Measurements from ENCODE around the gene KCNAB3. TPM values are rescaled to one million over a fixed set of nuclear protein-coding genes. Genes with fewer than 3 reads are reported as not detected.

The KCNAB3 gene
- total and polyA plus RNA-seq, 2 donors (not counting 3 experiments of a cell fraction or from before 2014, with no cell fraction given) = 1.3 to 2.4 TPM

- BruUV-seq (replicated peaks) = no TSS peak
- Histone ChIP-seq H3K27me3 (ENCODE audit: control insufficient read depth in 2 of 2, insufficient read depth in 2 of 2, low read length in 2 of 2) (no peaks in the 10 kb centered on the region), H3K9me1 (replicated peaks; ENCODE audit: control insufficient read depth, extremely low read depth, insufficient read depth, low read length) (no peaks in the 10 kb centered on the region), H3K9ac (replicated peaks; ENCODE audit: extremely low read depth, insufficient read depth, low read length) (no peak overlapping the region), H3K9me3 (replicated peaks; ENCODE audit: control insufficient read depth, insufficient read depth, low read length) (no peaks in the 10 kb centered on the region), H3K4me3 (replicated peaks in 1 of 3; ENCODE audit: insufficient read depth in 1 of 3, low read depth in 1 of 3, low read length in 3 of 3) (no peak overlapping the region), H3K27ac (ENCODE audit: insufficient read depth, low read depth, low read length) (no peak overlapping the region), H3K36me3 (ENCODE audit: control insufficient read depth in 2 of 2, extremely low read depth in 1 of 2, insufficient read depth in 2 of 2, low read length in 2 of 2) (peaks cover 8 to 14% of the 10 kb centered on the region in 2 experiments), H2AFZ (ENCODE audit: low read depth, low read length) (no peak overlapping the region), H3K4me2 (ENCODE audit: insufficient read depth, low read length) (no peak overlapping the region), H3K4me1 (ENCODE audit: control insufficient read depth, extremely low read depth, insufficient read depth, low read length) (peaks cover 17% of the 10 kb centered on the region), H4K20me1 (replicated peaks; ENCODE audit: control insufficient read depth, extremely low read depth, insufficient read depth, low read length) (no peaks in the 10 kb centered on the region), H3K79me2 (ENCODE audit: control insufficient read depth, insufficient read depth, low read length) (no peaks in the 10 kb centered on the region)
- dilution Hi-C loops (cut with MboI; ENCODE audit: extremely low pct_ligation_motif_present, low sequenced_read_pairs) = no loop called here
- DNase-seq (ENCODE audit: low read depth, low spot score) (no peak), FAIRE-seq (no peak)
- ChIA-PET CTCF (no interaction called here), POLR2A (no interaction called here)
- intact Hi-C loops (cut with micrococcal nuclease) = no loop called here
- no peak for TF ChIP-seq POLR2A (IDR thresholded peaks at IDR 0.05; ENCODE audit: low read depth, low read length)
- no peak for TF ChIP-seq CTCF (IDR thresholded peaks at IDR 0.05; ENCODE audit: extremely low read depth in 1 of 2, insufficient read depth in 1 of 2, low read depth in 1 of 2, low read length in 2 of 2)
- no peak for TF ChIP-seq MYC (IDR thresholded peaks at IDR 0.05; ENCODE audit: low read depth, low read length)
- no peak for TF ChIP-seq GATA2 (IDR thresholded peaks at IDR 0.05; ENCODE audit: insufficient read depth, insufficient read length, low read depth, low read length)
- TF ChIP-seq, protein P1, sequence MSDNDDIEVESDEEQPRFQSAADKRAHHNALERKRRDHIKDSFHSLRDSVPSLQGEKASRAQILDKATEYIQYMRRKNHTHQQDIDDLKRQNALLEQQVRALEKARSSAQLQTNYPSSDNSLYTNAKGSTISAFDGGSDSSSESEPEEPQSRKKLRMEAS (IDR thresholded peaks at IDR 0.05; ENCODE audit: insufficient read depth, insufficient read length) = no peak
- TF ChIP-seq JUN (IDR thresholded peaks at IDR 0.05; ENCODE audit: borderline replicate concordance, insufficient read depth, insufficient read length, low read depth) = no peak
- no peak for TF ChIP-seq FOS (IDR thresholded peaks at IDR 0.05; ENCODE audit: borderline replicate concordance, insufficient read depth, low read length)
- TF ChIP-seq EZH2 (IDR thresholded peaks at IDR 0.05; ENCODE audit: borderline replicate concordance, low read depth, low read length, severe bottlenecking) = no peak
- no peak for TF ChIP-seq POLR2AphosphoS5 (IDR thresholded peaks at IDR 0.05; ENCODE audit: insufficient read depth, low read depth, low read length)
Measured at GRCh38 chr17:7880076-7880868, 49.4 kb downstream of the KCNAB3 start.
